ENCODE measurements around the gene TRNP1.
A peak's percentile ranks its signal among the peaks of the same experiment; 100 is the strongest.

The TRNP1 gene

GRCh38 chr1:27037518-27037917, 44.0 kb downstream of the TRNP1 start:
- Histone ChIP-seq H3K27me3 (replicated peaks; ENCODE audit: control insufficient read depth, insufficient read depth, low read length, poor library complexity, severe bottlenecking) (no peaks in the 10 kb centered on the region), H3K27ac (ENCODE audit: insufficient read depth, low read length, poor library complexity, severe bottlenecking) (no peak overlapping the region), H3K9me3 (ENCODE audit: control insufficient read depth, low read length) (no peaks in the 10 kb centered on the region), H3K36me3 (ENCODE audit: control insufficient read depth, insufficient read depth, low read length) (no peaks in the 10 kb centered on the region), H3K4me1 (ENCODE audit: control insufficient read depth, insufficient read depth, low read length, poor library complexity, severe bottlenecking) (no peaks in the 10 kb centered on the region), H3K4me3 (ENCODE audit: insufficient read depth, low read depth, low read length, poor library complexity, severe bottlenecking) (no peak overlapping the region)
- DNase-seq, result no peak

GRCh38 chr1:27038020-27038419, 44.5 kb downstream of the TRNP1 start:
- Histone ChIP-seq H3K4me1 (ENCODE audit: control insufficient read depth, insufficient read depth, low read length, poor library complexity, severe bottlenecking) (no peaks in the 10 kb centered on the region), H3K27me3 (replicated peaks; ENCODE audit: control insufficient read depth, insufficient read depth, low read length, poor library complexity, severe bottlenecking) (no peaks in the 10 kb centered on the region), H3K27ac (ENCODE audit: insufficient read depth, low read length, poor library complexity, severe bottlenecking) (no peak overlapping the region), H3K4me3 (ENCODE audit: insufficient read depth, low read depth, low read length, poor library complexity, severe bottlenecking) (no peak overlapping the region), H3K36me3 (ENCODE audit: control insufficient read depth, insufficient read depth, low read length) (no peaks in the 10 kb centered on the region), H3K9me3 (ENCODE audit: control insufficient read depth, low read length) (no peaks in the 10 kb centered on the region)
- no peak for DNase-seq

GRCh38 chr1:27042670-27043069, 49.2 kb downstream of the TRNP1 start:
- no peaks in the 10 kb centered on the region for H3K27me3 ChIP-seq (replicated peaks; ENCODE audit: control insufficient read depth, insufficient read depth, low read length, poor library complexity, severe bottlenecking)
- no peaks in the 10 kb centered on the region for H3K9me3 ChIP-seq (ENCODE audit: control insufficient read depth, low read length)
- no peak for DNase-seq

DNA sequence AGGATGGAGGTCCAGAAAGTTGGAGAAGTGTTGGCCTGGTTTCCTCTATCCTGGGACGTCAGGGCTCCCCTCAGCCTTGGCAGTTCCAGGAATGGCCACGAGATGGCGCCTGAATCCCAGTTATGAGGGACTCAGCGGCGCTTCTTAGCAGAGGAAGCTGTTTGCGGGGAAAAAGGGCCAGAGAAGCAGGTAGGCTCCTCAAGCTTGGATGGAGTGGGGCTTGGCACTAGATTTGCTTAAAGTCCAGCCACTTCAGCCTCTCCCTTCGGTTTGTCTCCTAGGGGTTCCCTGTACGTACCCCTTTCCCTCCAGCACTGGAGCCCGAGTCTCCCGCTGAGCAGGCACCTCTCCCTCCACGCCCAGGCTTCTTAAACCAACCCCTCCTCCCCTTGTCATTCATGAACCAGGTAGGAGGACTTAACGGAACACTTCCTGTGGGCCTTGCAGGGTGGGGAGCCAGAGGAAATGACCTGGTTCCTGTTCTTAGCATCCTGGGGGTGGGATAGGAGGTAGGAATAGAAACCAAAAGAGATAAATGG, 51.2 kb downstream of the TRNP1 start:
- H3K27me3 ChIP-seq (replicated peaks; ENCODE audit: control insufficient read depth, insufficient read depth, low read length, poor library complexity, severe bottlenecking), result no peaks in the 10 kb centered on the region
- H3K9me3 ChIP-seq (ENCODE audit: control insufficient read depth, low read length), result no peaks in the 10 kb centered on the region
- peak overlapping the region; percentile 32 for H3K4me3 ChIP-seq (ENCODE audit: insufficient read depth, low read depth, low read length, poor library complexity, severe bottlenecking)

More at GRCh38 chr1:27042670-27043069, 49.2 kb downstream of the TRNP1 start:
- H3K4me1 ChIP-seq (ENCODE audit: control insufficient read depth, insufficient read depth, low read length, poor library complexity, severe bottlenecking), result peaks cover 9% of the 10 kb centered on the region
- no peak overlapping the region for H3K27ac ChIP-seq (ENCODE audit: insufficient read depth, low read length, poor library complexity, severe bottlenecking)
- no peak overlapping the region for H3K4me3 ChIP-seq (ENCODE audit: insufficient read depth, low read depth, low read length, poor library complexity, severe bottlenecking)
- H3K36me3 ChIP-seq (ENCODE audit: control insufficient read depth, insufficient read depth, low read length), result no peaks in the 10 kb centered on the region

DNA sequence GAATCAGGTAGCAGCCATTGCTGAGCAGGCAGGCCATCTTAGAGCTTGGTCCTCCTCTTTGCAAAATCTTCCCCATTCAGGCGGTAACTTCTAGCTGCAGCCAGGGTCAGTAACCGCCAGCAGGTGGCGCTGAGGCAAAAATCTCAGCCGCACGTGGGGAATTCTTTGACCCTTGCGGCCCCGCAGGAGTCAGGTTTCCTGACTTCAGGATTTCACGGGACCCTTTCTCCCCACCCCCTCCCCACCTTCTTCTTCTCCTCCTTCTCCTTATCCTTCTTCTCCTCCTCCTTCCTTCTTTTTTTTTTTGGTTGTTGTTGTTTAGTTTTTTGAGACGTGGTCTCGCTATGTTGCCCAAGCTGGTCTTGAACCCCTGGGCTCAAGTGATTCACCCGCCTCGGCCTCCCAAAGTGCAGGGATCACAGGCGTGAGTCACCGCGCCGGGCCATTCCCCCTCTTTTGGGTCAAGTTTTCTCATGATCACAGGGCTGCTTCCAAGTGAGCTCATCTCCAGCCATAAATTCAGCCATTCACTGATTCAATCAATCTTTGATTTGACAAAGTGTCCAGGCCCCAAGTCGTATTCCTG, 52.6 kb downstream of the TRNP1 start:
- Histone ChIP-seq H3K9me3 (ENCODE audit: control insufficient read depth, low read length) (no peaks in the 10 kb centered on the region), H3K27me3 (replicated peaks; ENCODE audit: control insufficient read depth, insufficient read depth, low read length, poor library complexity, severe bottlenecking) (no peaks in the 10 kb centered on the region), H3K27ac (ENCODE audit: insufficient read depth, low read length, poor library complexity, severe bottlenecking) (no peak overlapping the region), H3K4me3 (ENCODE audit: insufficient read depth, low read depth, low read length, poor library complexity, severe bottlenecking) (no peak overlapping the region), H3K4me1 (ENCODE audit: control insufficient read depth, insufficient read depth, low read length, poor library complexity, severe bottlenecking) (peaks cover 9% of the 10 kb centered on the region), H3K36me3 (ENCODE audit: control insufficient read depth, insufficient read depth, low read length) (no peaks in the 10 kb centered on the region)
- DNase-seq, result peak; percentile 20 to 47 (median 32)

More for the DNA sequence above, 51.2 kb downstream of the TRNP1 start:
- Histone ChIP-seq H3K36me3 (ENCODE audit: control insufficient read depth, insufficient read depth, low read length) (no peaks in the 10 kb centered on the region), H3K27ac (ENCODE audit: insufficient read depth, low read length, poor library complexity, severe bottlenecking) (no peak overlapping the region), H3K4me1 (ENCODE audit: control insufficient read depth, insufficient read depth, low read length, poor library complexity, severe bottlenecking) (peaks cover 9% of the 10 kb centered on the region)
- peak; percentile 70 to 82 (median 72) for DNase-seq

DNA sequence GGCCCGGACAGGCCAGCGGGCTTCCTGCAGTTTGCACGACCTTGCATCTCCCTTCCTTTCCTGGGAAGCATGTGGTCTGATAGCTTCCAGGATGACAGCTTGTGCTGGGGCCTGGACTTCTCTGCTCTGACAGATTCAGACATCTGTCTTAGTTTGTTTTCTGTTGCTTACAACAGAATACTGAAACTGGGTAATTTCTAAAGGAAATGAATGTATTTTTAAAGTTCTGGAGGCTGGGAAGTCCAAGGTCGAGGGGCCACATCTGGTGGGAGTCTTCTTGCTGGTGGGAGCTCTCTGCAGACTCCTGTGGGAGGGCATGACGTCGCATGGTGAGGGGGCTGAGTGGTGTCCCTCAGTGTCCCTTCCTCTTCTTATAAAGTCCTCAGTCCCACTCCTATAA, 54.4 kb downstream of the TRNP1 start:
- Histone ChIP-seq H3K4me1 (ENCODE audit: control insufficient read depth, insufficient read depth, low read length, poor library complexity, severe bottlenecking) (peaks cover 9% of the 10 kb centered on the region), H3K4me3 (ENCODE audit: insufficient read depth, low read depth, low read length, poor library complexity, severe bottlenecking) (no peak overlapping the region), H3K36me3 (ENCODE audit: control insufficient read depth, insufficient read depth, low read length) (no peaks in the 10 kb centered on the region), H3K9me3 (ENCODE audit: control insufficient read depth, low read length) (no peaks in the 10 kb centered on the region), H3K27ac (ENCODE audit: insufficient read depth, low read length, poor library complexity, severe bottlenecking) (no peak overlapping the region), H3K27me3 (replicated peaks; ENCODE audit: control insufficient read depth, insufficient read depth, low read length, poor library complexity, severe bottlenecking) (no peaks in the 10 kb centered on the region)
- DNase-seq, result no peak

DNA sequence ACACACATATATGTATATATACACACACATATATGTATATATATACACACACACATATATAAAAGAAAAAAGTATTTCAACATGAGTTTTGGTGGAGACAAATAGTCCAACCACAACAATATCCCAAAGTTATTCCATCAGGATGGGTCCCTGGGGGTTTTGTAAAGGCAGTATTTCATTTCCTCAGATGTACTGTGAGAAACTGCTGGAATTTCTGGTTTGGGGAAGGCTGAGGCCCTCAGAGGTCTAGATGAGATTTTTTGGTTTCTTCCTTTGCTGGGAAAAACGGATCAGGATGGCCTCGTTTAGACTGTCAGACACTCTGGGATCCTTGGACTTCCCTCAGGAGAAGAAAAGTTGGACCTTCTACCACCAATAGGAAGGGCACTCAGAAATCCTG, 55.6 kb downstream of the TRNP1 start:
- no peak overlapping the region for H3K4me3 ChIP-seq (ENCODE audit: insufficient read depth, low read depth, low read length, poor library complexity, severe bottlenecking)
- H3K36me3 ChIP-seq (ENCODE audit: control insufficient read depth, insufficient read depth, low read length), result no peaks in the 10 kb centered on the region
- H3K9me3 ChIP-seq (ENCODE audit: control insufficient read depth, low read length), result no peaks in the 10 kb centered on the region
- H3K27ac ChIP-seq (ENCODE audit: insufficient read depth, low read length, poor library complexity, severe bottlenecking), result no peak overlapping the region
- DNase-seq, result no peak
- no peaks in the 10 kb centered on the region for H3K27me3 ChIP-seq (replicated peaks; ENCODE audit: control insufficient read depth, insufficient read depth, low read length, poor library complexity, severe bottlenecking)
- peaks cover 9% of the 10 kb centered on the region for H3K4me1 ChIP-seq (ENCODE audit: control insufficient read depth, insufficient read depth, low read length, poor library complexity, severe bottlenecking)

GRCh38 chr1:27049607-27050006, 56.1 kb downstream of the TRNP1 start:
- DNase-seq, result no peak
- Histone ChIP-seq H3K9me3 (ENCODE audit: control insufficient read depth, low read length) (no peaks in the 10 kb centered on the region), H3K36me3 (ENCODE audit: control insufficient read depth, insufficient read depth, low read length) (no peaks in the 10 kb centered on the region), H3K27me3 (replicated peaks; ENCODE audit: control insufficient read depth, insufficient read depth, low read length, poor library complexity, severe bottlenecking) (no peaks in the 10 kb centered on the region), H3K4me1 (ENCODE audit: control insufficient read depth, insufficient read depth, low read length, poor library complexity, severe bottlenecking) (peaks cover 6% of the 10 kb centered on the region), H3K27ac (ENCODE audit: insufficient read depth, low read length, poor library complexity, severe bottlenecking) (no peak overlapping the region), H3K4me3 (ENCODE audit: insufficient read depth, low read depth, low read length, poor library complexity, severe bottlenecking) (no peak overlapping the region)
